GM06990 (cell line): ENCODE data around the gene GAS5.

Source experiments
- DNase-seq: peaks from one replicate; pipeline ENCODE4 v3.0.0-alpha.2; 2011; ENCODE audit not compliant: insufficient read length; ENCODE audit errors: extremely low read depth
- H3K27me3 ChIP-seq: replicated peaks from 2 replicates; pipeline ENCODE4 v1.6.0; 2011; ENCODE audit warnings: low read length; ENCODE audit not compliant: control insufficient read depth, insufficient read depth
- H3K36me3 ChIP-seq: 2 replicates; pipeline ENCODE4 v1.5.1; 2011; ENCODE audit warnings: low read length; ENCODE audit not compliant: control insufficient read depth, insufficient read depth
- H3K4me3 ChIP-seq: replicated peaks from 2 replicates; pipeline ENCODE4 v1.5.1; 2011; ENCODE audit warnings: low read depth, mild to moderate bottlenecking, control low read depth, low read length
- CTCF ChIP-seq: IDR thresholded peaks from 2 replicates; pipeline ENCODE4 v1.5.1; 2011; ENCODE audit warnings: low read length, control low read depth, mild to moderate bottlenecking, inconsistent platforms; ENCODE audit not compliant: insufficient read depth, poor library complexity, severe bottlenecking

The GAS5 gene

GRCh38 chr1:173857363-173857917 lies 10.3 kb downstream of the GAS5 start:
- TF ChIP-seq CTCF: no peak
- no peak for DNase-seq
- H3K27me3 ChIP-seq: no peaks in the 10 kb centered on the region
- no peak overlapping the region for H3K4me3 ChIP-seq
- H3K36me3 ChIP-seq: peaks cover 4% of the 10 kb centered on the region

- no peak for DNase-seq
- Histone ChIP-seq H3K36me3 (peaks cover 4% of the 10 kb centered on the region), H3K27me3 (no peaks in the 10 kb centered on the region), H3K4me3 (no peak overlapping the region)
- no peak for TF ChIP-seq CTCF
Observed at GRCh38 chr1:173856903-173857302, 10.9 kb downstream of the GAS5 start.

- Histone ChIP-seq H3K36me3 (peaks cover 4% of the 10 kb centered on the region), H3K4me3 (no peak overlapping the region), H3K27me3 (no peaks in the 10 kb centered on the region)
- no peak for DNase-seq
- no peak for TF ChIP-seq CTCF
Observed at GRCh38 chr1:173856014-173856413, 11.8 kb downstream of the GAS5 start.

GRCh38 chr1:173853074-173853473 lies 14.7 kb downstream of the GAS5 start:
- peaks cover 4% of the 10 kb centered on the region for H3K36me3 ChIP-seq

GRCh38 chr1:173852105-173852504 lies 15.7 kb downstream of the GAS5 start:
- no peak for TF ChIP-seq CTCF
- no peaks in the 10 kb centered on the region for H3K27me3 ChIP-seq
- H3K36me3 ChIP-seq: peaks cover 2% of the 10 kb centered on the region
- no peak for DNase-seq
- no peak overlapping the region for H3K4me3 ChIP-seq

More at GRCh38 chr1:173853074-173853473, 14.7 kb downstream of the GAS5 start:
- DNase-seq: no peak
- no peaks in the 10 kb centered on the region for H3K27me3 ChIP-seq
- no peak overlapping the region for H3K4me3 ChIP-seq
- no peak for TF ChIP-seq CTCF

- Histone ChIP-seq H3K36me3 (no peaks in the 10 kb centered on the region; the same call in none of the 2 replicates), H3K4me3 (no peak overlapping the region), H3K27me3 (no peaks in the 10 kb centered on the region)
- no peak for DNase-seq
- TF ChIP-seq CTCF: no peak
Observed at GRCh38 chr1:173832748-173833147, 35.0 kb downstream of the GAS5 start.
